Body of pancreas (tissue), 4 donors: ENCODE data around the gene SLC7A6OS. TPM values are rescaled to one million over a fixed set of nuclear protein-coding genes. Genes with fewer than 3 reads are reported as not detected.
A peak's percentile ranks its signal among the peaks of the same experiment; 100 is the strongest.

Experiments used
- ATAC-seq: fragments of 150-250 bp; one replicate; pipeline ENCODE4 v1.9.1; 2016
- DNase-seq, 4 donors: peaks; one replicate each; pipeline ENCODE4 v3.0.0-alpha.2; 2019
- H3K27ac ChIP-seq, 4 donors: fragments of 200-600 bp; sonication (generic); 1 replicate in 3 of 4; 2 replicates in 1 of 4; pipeline versions ENCODE4 v1.5.1 to v1.6.1; 2016 to 2019; ENCODE audit warnings: mild to moderate bottlenecking in 1 of 4, mixed read lengths in 1 of 4, moderate library complexity in 1 of 4
- H3K27me3 ChIP-seq, 2 donors: fragments of 200-600 bp; sonication (generic); one replicate each; pipeline ENCODE4 v1.6.0; 2016; ENCODE audit warnings: mild to moderate bottlenecking in 1 of 2
- H3K36me3 ChIP-seq, 2 donors: fragments of 200-600 bp; sonication (generic); replicated peaks in 1 of 2; 2 replicates each; pipeline ENCODE4 v1.5.1; 2016; ENCODE audit warnings: low read depth in 2 of 2; ENCODE audit not compliant: insufficient read depth in 1 of 2
- H3K4me1 ChIP-seq: fragments of 200-600 bp; sonication (generic); one replicate; pipeline ENCODE4 v1.6.0; 2016
- H3K4me3 ChIP-seq, 2 donors: fragments of 200-600 bp; sonication (generic); 1 replicate in 1 of 2; 2 replicates in 1 of 2; pipeline ENCODE4 v1.5.1; 2016 to 2019
- H3K9me3 ChIP-seq, 3 donors: fragments of 200-600 bp; sonication (generic); 1 replicate in 2 of 3; 2 replicates in 1 of 3; pipeline ENCODE4 v1.5.1; 2016
- POLR2A ChIP-seq, 3 donors: fragments of 450-650 bp; IDR thresholded peaks; one replicate each; pipeline ENCODE4 v1.6.1; 2016; ENCODE audit warnings: antibody characterized with exemption in 3 of 3, mild to moderate bottlenecking in 2 of 3
- WGBS, 2 donors: methylation state at CpG; one replicate each; pipeline ENCODE4 v1.1.5; 2017; 5-methylcytosine and 5-hydroxymethylcytosine counted together
- intact Hi-C: fragments of 100-400 bp; cut with DNase I; formaldehyde crosslinking; loops from one replicate; pipeline ENCODE4 v1.15.1; 2023
- total RNA-seq, 2 donors: library from RNA; depleted of rRNA; stranded (reverse); fragments of >200 nt; gene quantifications; one replicate each; pipeline ENCODE4 v1.1.0, GENCODE V29; 2016
- TF ChIP-seq, protein P1 (sequence below), 7 experiments: fragments of 450-650 bp in 4 of 7; fragments of 200-600 bp in 3 of 7; sonication (generic) in 3 of 7; IDR thresholded peaks; one replicate each; pipeline ENCODE4 v1.5.1; 2016 to 2019; ENCODE audit warnings: antibody characterized with exemption in 7 of 7

The SLC7A6OS gene
- total RNA-seq, 2 donors from 2014 or later = 13.0 to 32.3 TPM

DNA sequence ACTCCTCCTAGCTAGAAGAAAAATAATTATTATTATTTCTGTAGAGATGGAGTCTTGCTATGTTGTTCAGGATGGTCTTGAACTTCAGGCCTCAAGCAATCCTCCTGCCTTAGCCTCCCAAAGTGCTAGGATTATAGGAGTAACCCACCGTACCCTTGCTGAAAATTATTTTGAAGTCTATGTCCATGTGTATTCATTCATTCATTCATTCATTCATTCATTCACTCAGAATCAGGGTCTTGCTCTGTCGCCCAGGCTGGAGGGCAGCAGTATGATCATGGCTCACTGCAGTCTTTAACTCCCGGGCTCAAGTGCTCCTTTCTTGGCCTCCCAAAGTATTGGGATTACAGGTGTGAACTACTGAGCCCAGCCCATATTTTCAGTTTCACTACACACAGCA is 4.1 kb downstream of the SLC7A6OS start:
- Histone ChIP-seq H3K27ac (no peak overlapping the region), H3K36me3 (peaks cover 0 to 20% of the 10 kb centered on the region in 2 donors), H3K4me3 (no peak overlapping the region), H3K4me1 (peaks cover 21% of the 10 kb centered on the region), H3K9me3 (no peaks in the 10 kb centered on the region), H3K27me3 (no peaks in the 10 kb centered on the region)
- intact Hi-C loops = no loop called here
- no peak for ATAC-seq
- no peak for DNase-seq
- TF ChIP-seq POLR2A (IDR thresholded peaks at IDR 0.05) = no peak
- 93 to 98% methylated on average over 3 of the region's 3 CpGs for WGBS, 2 donors

DNA sequence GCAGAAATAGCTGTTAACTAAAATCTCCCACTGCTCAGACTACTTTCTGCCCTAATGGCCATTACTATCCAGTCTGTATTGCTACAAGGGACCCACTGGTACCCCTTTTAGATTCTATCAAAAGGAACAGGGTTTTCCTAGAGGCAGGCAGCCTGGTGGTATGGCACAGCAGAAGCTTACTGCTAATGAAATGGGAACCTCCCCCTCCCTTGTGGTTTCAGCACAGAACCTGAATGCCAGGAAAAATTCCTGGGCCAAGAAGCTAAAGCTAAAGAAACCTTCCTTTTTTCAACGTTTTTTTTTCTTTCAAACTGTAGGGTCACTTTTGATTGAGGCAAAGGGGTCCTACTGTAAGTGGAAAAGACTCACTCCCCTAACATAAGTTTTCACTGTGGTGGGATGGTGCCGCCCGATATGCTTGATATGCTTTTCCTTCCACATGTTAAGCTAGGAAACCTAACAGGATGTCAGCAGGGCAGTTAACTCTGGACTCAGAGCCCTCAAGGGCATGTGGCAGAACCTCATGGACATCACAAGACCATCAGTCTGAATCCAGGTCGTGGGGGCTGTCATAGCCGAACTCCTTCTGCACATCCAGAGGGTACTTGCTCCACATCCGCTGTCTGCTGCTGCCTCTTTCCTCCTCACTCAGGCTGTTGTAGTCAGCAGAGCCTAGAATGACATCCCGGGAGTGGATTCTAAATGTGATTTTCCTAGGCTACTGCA is 9.8 kb downstream of the SLC7A6OS start:
- DNase-seq = no peak
- Histone ChIP-seq H3K36me3 (peaks cover 0 to 33% of the 10 kb centered on the region in 2 donors), H3K27ac (no peak overlapping the region), H3K27me3 (no peaks in the 10 kb centered on the region), H3K4me3 (no peak overlapping the region), H3K9me3 (no peaks in the 10 kb centered on the region), H3K4me1 (peaks cover 15% of the 10 kb centered on the region)
- intact Hi-C loops = no loop called here
- no peak for ATAC-seq
- TF ChIP-seq POLR2A (IDR thresholded peaks at IDR 0.05) = no peak
- TF ChIP-seq, protein P1, sequence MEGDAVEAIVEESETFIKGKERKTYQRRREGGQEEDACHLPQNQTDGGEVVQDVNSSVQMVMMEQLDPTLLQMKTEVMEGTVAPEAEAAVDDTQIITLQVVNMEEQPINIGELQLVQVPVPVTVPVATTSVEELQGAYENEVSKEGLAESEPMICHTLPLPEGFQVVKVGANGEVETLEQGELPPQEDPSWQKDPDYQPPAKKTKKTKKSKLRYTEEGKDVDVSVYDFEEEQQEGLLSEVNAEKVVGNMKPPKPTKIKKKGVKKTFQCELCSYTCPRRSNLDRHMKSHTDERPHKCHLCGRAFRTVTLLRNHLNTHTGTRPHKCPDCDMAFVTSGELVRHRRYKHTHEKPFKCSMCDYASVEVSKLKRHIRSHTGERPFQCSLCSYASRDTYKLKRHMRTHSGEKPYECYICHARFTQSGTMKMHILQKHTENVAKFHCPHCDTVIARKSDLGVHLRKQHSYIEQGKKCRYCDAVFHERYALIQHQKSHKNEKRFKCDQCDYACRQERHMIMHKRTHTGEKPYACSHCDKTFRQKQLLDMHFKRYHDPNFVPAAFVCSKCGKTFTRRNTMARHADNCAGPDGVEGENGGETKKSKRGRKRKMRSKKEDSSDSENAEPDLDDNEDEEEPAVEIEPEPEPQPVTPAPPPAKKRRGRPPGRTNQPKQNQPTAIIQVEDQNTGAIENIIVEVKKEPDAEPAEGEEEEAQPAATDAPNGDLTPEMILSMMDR (IDR thresholded peaks at IDR 0.05) = no peak
- 76 to 78% methylated on average over 7 of the region's 7 CpGs for WGBS, 2 donors

DNA sequence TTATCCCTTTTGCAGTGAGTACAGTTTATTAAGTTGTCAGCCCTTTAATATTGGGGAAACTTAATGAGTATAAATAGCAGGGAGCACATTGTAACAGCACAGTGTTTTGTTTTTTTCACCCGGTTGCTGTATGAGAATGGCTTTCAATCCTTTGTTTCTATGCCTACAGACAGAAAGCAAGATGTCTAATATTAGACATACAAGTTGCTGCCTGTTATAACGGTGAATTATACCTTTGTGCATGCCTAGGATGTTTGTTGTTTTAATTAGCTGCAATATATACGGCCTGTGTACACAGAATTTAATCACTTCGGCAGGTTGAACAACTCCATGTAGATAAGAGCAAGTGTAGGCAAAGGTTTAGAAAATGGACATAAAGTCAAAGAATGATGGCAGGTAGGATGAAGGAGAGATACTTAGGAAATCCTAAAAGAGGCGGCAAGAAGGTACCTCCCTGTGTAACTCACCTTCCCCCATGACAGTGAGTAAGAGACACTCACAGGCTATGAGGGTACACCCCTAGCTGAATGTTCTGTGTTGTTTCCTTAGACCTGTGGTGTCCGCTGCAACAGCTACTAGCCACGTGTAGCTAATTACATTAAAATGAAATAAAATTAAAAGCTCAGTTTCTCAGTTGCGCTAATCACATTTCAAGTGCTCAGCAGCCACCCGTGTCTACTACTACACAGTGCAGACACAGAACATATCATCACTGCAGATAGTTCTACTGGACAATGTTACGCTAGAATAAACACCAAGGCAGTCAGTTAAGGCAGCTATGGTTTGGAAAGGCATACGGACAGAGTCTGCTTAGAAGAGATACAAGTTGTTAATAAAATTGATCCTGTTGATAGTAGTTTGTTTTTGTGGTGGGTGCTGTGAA is 10.9 kb downstream of the SLC7A6OS start:
- H3K27me3 ChIP-seq = no peaks in the 10 kb centered on the region
- no peak for ATAC-seq
- no peaks in the 10 kb centered on the region for H3K9me3 ChIP-seq
- intact Hi-C loops = no loop called here
- TF ChIP-seq, protein P1 (IDR thresholded peaks at IDR 0.05) = no peak
- no peak for TF ChIP-seq POLR2A (IDR thresholded peaks at IDR 0.05)
- H3K27ac ChIP-seq = no peak overlapping the region
- peaks cover 0 to 33% of the 10 kb centered on the region in 2 donors for H3K36me3 ChIP-seq
- peaks cover 15% of the 10 kb centered on the region for H3K4me1 ChIP-seq
- WGBS, 2 donors = 71 to 75% methylated on average over 11 of the region's 11 CpGs
- H3K4me3 ChIP-seq = no peak overlapping the region
- DNase-seq = no peak

DNA sequence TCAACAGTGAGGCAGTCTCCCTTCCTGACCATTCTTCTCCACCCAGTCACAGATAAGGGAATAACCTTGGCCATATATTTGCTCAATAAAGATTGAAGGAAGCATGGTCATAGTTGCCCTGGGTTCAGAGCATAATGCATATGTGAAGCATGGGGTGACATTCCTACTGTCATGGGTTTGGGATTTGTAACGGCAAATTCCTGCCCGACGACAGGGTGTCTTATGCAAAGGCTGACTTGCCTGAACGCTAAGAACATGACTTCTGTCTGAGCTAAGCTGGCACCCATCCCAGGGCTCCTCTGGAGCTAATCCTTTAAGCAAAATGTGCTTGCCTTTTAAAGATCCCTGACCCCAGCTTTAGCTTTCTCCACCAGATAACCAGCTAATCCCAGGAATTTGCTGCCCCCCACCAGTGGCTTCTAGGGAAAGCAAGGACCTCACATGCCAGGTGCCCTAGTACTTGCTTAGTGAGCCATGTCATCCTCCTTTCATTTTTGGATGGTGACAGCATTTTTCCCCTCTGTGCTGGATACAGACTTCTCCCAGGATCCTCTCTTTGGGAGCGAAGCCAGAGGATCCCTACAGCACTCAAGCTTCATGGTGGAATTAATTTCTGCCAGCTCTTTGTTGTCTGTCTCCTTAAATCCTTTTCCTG is 11.7 kb downstream of the SLC7A6OS start:
- no peak for TF ChIP-seq POLR2A (IDR thresholded peaks at IDR 0.05)
- TF ChIP-seq, protein P1 (IDR thresholded peaks at IDR 0.05) = no peak
- Histone ChIP-seq H3K4me1 (peaks cover 15% of the 10 kb centered on the region), H3K27me3 (no peaks in the 10 kb centered on the region), H3K27ac (no peak overlapping the region), H3K4me3 (no peak overlapping the region), H3K36me3 (peaks cover 0 to 33% of the 10 kb centered on the region in 2 donors), H3K9me3 (no peaks in the 10 kb centered on the region)
- intact Hi-C loops = no loop called here
- WGBS, 2 donors = 57 to 80% methylated on average over 1 to 5 of the region's 5 CpGs
- ATAC-seq = no peak
- DNase-seq = peak in 3 of 4 donors; percentile 23 to 29 (median 24)

DNA sequence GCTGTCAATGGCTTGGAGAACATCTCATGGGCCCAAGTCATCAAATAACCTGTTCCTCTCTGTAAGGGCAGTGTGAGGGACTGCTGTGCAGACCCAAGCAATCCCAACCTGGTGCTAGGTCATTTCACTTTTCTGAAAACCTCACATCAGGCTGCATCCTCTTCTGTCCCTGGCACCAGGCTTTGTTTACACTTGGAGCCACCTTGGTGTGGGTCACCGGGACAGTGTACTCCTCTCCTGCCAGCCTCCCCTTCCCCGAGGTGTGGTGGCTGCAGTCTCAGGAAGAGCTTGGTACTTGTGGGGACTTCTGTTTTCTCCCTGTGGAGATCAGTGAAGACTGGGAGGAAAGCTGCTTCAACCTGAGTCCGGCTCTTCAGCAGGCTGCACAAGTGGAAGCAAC is 12.4 kb downstream of the SLC7A6OS start:
- peaks cover 0 to 29% of the 10 kb centered on the region in 2 donors for H3K36me3 ChIP-seq
- no peaks in the 10 kb centered on the region for H3K27me3 ChIP-seq
- H3K27ac ChIP-seq = no peak overlapping the region
- no peak overlapping the region for H3K4me3 ChIP-seq
- no peak for DNase-seq
- no peak for ATAC-seq
- peaks cover 15% of the 10 kb centered on the region for H3K4me1 ChIP-seq
- intact Hi-C loops = no loop called here
- TF ChIP-seq, protein P1 (IDR thresholded peaks at IDR 0.05) = no peak
- no peak for TF ChIP-seq POLR2A (IDR thresholded peaks at IDR 0.05)
- WGBS, 2 donors = 67 to 85% methylated on average over 1 to 3 of the region's 3 CpGs
- H3K9me3 ChIP-seq = no peaks in the 10 kb centered on the region
